ENCODE measurements around the gene WBP4.

Gene WBP4

GRCh38 chr13:41049480-41050440, 11.5 kb upstream of the WBP4 start:
- no peak for DNase-seq (ENCODE audit: low read depth)
- TF ChIP-seq CTCF (conservative IDR thresholded peaks at IDR 0.05; ENCODE audit: low read depth, low read length): no peak
- no peak overlapping the region for H3K4me3 ChIP-seq (ENCODE audit: low read length)

GRCh38 chr13:41052441-41052840, 8.9 kb upstream of the WBP4 start:
- no peak for DNase-seq (ENCODE audit: low read depth)
- TF ChIP-seq CTCF (conservative IDR thresholded peaks at IDR 0.05; ENCODE audit: low read depth, low read length): no peak
- H3K4me3 ChIP-seq (ENCODE audit: low read length): no peak overlapping the region

- no peak overlapping the region for H3K4me3 ChIP-seq (ENCODE audit: low read length)
- no peak for DNase-seq (ENCODE audit: low read depth)
- TF ChIP-seq CTCF (conservative IDR thresholded peaks at IDR 0.05; ENCODE audit: low read depth, low read length): no peak
Observed at GRCh38 chr13:41053384-41053826, 7.9 kb upstream of the WBP4 start.

- no peak overlapping the region for H3K4me3 ChIP-seq (ENCODE audit: low read length)
- TF ChIP-seq CTCF (conservative IDR thresholded peaks at IDR 0.05; ENCODE audit: low read depth, low read length): peak; percentile 56
Observed at GRCh38 chr13:41054212-41054877, 7.0 kb upstream of the WBP4 start.

GRCh38 chr13:41054919-41055619, 6.2 kb upstream of the WBP4 start:
- TF ChIP-seq CTCF (conservative IDR thresholded peaks at IDR 0.05; ENCODE audit: low read depth, low read length): peak; percentile 45
- no peak for DNase-seq (ENCODE audit: low read depth)
- no peak overlapping the region for H3K4me3 ChIP-seq (ENCODE audit: low read length)

More at GRCh38 chr13:41054212-41054877, 7.0 kb upstream of the WBP4 start:
- no peak for DNase-seq (ENCODE audit: low read depth)

GRCh38 chr13:41056194-41056593, 5.1 kb upstream of the WBP4 start:
- no peak overlapping the region for H3K4me3 ChIP-seq (ENCODE audit: low read length)
- TF ChIP-seq CTCF (conservative IDR thresholded peaks at IDR 0.05; ENCODE audit: low read depth, low read length): no peak
- no peak for DNase-seq (ENCODE audit: low read depth)

Data from retinal pigment epithelial cell (primary cell).